ENCODE data around the gene MRTFB. TPM values are rescaled to one million over a fixed set of nuclear protein-coding genes. Genes with fewer than 3 reads are reported as not detected.

The MRTFB gene
- total and polyA plus RNA-seq, 2 of the 13 experiments (the other 11 are each of a cell fraction or from before 2014, with no cell fraction given) = 11.4 to 14.0 TPM

- no peak for TF ChIP-seq TFDP1 (CRISPR knock-in tag; IDR thresholded peaks at IDR 0.05; ENCODE audit: borderline replicate concordance)
- no peak for TF ChIP-seq ARID2 (CRISPR knock-in tag; IDR thresholded peaks at IDR 0.05; ENCODE audit: borderline replicate concordance)
- TF ChIP-seq ZNF333 (CRISPR knock-in tag; IDR thresholded peaks at IDR 0.05; ENCODE audit: borderline replicate concordance) = no peak
- no peak for TF ChIP-seq CAMTA2 (CRISPR knock-in tag; IDR thresholded peaks at IDR 0.05; ENCODE audit: borderline replicate concordance)
- no peak for TF ChIP-seq PLSCR1 (CRISPR knock-in tag; IDR thresholded peaks at IDR 0.05; ENCODE audit: borderline replicate concordance)
- TF ChIP-seq ZMYM2 (CRISPR knock-in tag; IDR thresholded peaks at IDR 0.05) = no peak
- TF ChIP-seq KLF15 (CRISPR knock-in tag; IDR thresholded peaks at IDR 0.05; ENCODE audit: borderline replicate concordance) = no peak
- no peak for TF ChIP-seq RORA (CRISPR knock-in tag; IDR thresholded peaks at IDR 0.05)
- TF ChIP-seq MBNL3 (CRISPR knock-in tag; conservative IDR thresholded peaks at IDR 0.05) = no peak
- no peak for TF ChIP-seq KDM1A (CRISPR knock-in tag; IDR thresholded peaks at IDR 0.05)
- TF ChIP-seq ZNF142 (CRISPR knock-in tag; IDR thresholded peaks at IDR 0.05) = no peak
- no peak for TF ChIP-seq ZSCAN12 (CRISPR knock-in tag; IDR thresholded peaks at IDR 0.05)
- no peak for TF ChIP-seq THAP9 (CRISPR knock-in tag; IDR thresholded peaks at IDR 0.05; ENCODE audit: borderline replicate concordance)
- TF ChIP-seq FOXK2 (IDR thresholded peaks at IDR 0.05) = 0 out of 2 replicates have a peak, but pooled peaks have one; percentile 25
- TF ChIP-seq IRF9 (CRISPR knock-in tag; IDR thresholded peaks at IDR 0.05; ENCODE audit: borderline replicate concordance) = no peak
- no peak for TF ChIP-seq SPEN (CRISPR knock-in tag; IDR thresholded peaks at IDR 0.05; ENCODE audit: low read depth)
- TF ChIP-seq FOXC1 (CRISPR knock-in tag; IDR thresholded peaks at IDR 0.05; ENCODE audit: borderline replicate concordance) = peak; percentile 59; the same call in 1 of the 2 replicates
Observed at GRCh38 chr16:14111713-14112538, 40.8 kb downstream of the MRTFB start (continued).

All from HepG2 (cell line).